ENCODE results near the gene NAV3. TPM values are rescaled to one million over a fixed set of nuclear protein-coding genes. Genes with fewer than 3 reads are reported as not detected.

The NAV3 gene
- total RNA-seq, 1 experiment from 2014 or later = 2.5 TPM

GRCh38 chr12:78099806-78100205 is 269.1 kb downstream of the NAV3 start:
- in situ Hi-C loops (cut with HindIII; ENCODE audit: low pct_unique_long_range_greater_than_20kb, low sequenced_read_pairs) = no loop called here
- no peak for ATAC-seq
- BruUV-seq (replicated peaks) = no TSS peak
- Histone ChIP-seq H3K9me3 (ENCODE audit: control insufficient read depth, insufficient read depth, low read depth, low read length) (no peaks in the 10 kb centered on the region), H3K36me3 (ENCODE audit: control insufficient read depth, insufficient read depth, low read length) (no peaks in the 10 kb centered on the region), H3K4me3 (ENCODE audit: low read depth in 2 of 2, low read length in 2 of 2) (no peak overlapping the region), H3K27me3 (ENCODE audit: control insufficient read depth, insufficient read depth, low read length) (no peaks in the 10 kb centered on the region), H3K27ac (ENCODE audit: low read length) (no peak overlapping the region), H3K4me1 (ENCODE audit: control insufficient read depth, insufficient read depth, low read length) (no peaks in the 10 kb centered on the region)
- no peak for TF ChIP-seq TCF7L2 (IDR thresholded peaks at IDR 0.05; ENCODE audit: low read depth, low read length)
- no peak for TF ChIP-seq POLR2AphosphoS5 (IDR thresholded peaks at IDR 0.05; ENCODE audit: low read depth, low read length)
- TF ChIP-seq, protein P1, sequence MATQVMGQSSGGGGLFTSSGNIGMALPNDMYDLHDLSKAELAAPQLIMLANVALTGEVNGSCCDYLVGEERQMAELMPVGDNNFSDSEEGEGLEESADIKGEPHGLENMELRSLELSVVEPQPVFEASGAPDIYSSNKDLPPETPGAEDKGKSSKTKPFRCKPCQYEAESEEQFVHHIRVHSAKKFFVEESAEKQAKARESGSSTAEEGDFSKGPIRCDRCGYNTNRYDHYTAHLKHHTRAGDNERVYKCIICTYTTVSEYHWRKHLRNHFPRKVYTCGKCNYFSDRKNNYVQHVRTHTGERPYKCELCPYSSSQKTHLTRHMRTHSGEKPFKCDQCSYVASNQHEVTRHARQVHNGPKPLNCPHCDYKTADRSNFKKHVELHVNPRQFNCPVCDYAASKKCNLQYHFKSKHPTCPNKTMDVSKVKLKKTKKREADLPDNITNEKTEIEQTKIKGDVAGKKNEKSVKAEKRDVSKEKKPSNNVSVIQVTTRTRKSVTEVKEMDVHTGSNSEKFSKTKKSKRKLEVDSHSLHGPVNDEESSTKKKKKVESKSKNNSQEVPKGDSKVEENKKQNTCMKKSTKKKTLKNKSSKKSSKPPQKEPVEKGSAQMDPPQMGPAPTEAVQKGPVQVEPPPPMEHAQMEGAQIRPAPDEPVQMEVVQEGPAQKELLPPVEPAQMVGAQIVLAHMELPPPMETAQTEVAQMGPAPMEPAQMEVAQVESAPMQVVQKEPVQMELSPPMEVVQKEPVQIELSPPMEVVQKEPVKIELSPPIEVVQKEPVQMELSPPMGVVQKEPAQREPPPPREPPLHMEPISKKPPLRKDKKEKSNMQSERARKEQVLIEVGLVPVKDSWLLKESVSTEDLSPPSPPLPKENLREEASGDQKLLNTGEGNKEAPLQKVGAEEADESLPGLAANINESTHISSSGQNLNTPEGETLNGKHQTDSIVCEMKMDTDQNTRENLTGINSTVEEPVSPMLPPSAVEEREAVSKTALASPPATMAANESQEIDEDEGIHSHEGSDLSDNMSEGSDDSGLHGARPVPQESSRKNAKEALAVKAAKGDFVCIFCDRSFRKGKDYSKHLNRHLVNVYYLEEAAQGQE (IDR thresholded peaks at IDR 0.05; ENCODE audit: insufficient read depth in 1 of 2, low read depth in 2 of 2, low read length in 1 of 2) = no peak
- TF ChIP-seq CTCF (IDR thresholded peaks at IDR 0.05) = no peak
- no peak for TF ChIP-seq SIN3A (IDR thresholded peaks at IDR 0.05; ENCODE audit: borderline replicate concordance, insufficient read depth, low read depth, low read length)
- no peak for DNase-seq (ENCODE audit: low read depth, low spot score)
- ChIA-PET POLR2A (no interaction called here), CTCF (no interaction called here)
- intact Hi-C loops (cut with micrococcal nuclease; ENCODE audit: unreplicated experiment) = no loop called here

GRCh38 chr12:78101113-78101876 is 270.6 kb downstream of the NAV3 start:
- TF ChIP-seq, protein P1 (IDR thresholded peaks at IDR 0.05; ENCODE audit: insufficient read depth in 1 of 2, low read depth in 2 of 2, low read length in 1 of 2) = no peak
- no peak for TF ChIP-seq POLR2AphosphoS5 (IDR thresholded peaks at IDR 0.05; ENCODE audit: low read depth, low read length)
- no peak for TF ChIP-seq CTCF (IDR thresholded peaks at IDR 0.05)
- TF ChIP-seq SIN3A (IDR thresholded peaks at IDR 0.05; ENCODE audit: borderline replicate concordance, insufficient read depth, low read depth, low read length) = no peak
- no peak for TF ChIP-seq TCF7L2 (IDR thresholded peaks at IDR 0.05; ENCODE audit: low read depth, low read length)
- Histone ChIP-seq H3K4me3 (ENCODE audit: low read depth in 2 of 2, low read length in 2 of 2) (no peak overlapping the region), H3K27me3 (ENCODE audit: control insufficient read depth, insufficient read depth, low read length) (no peaks in the 10 kb centered on the region), H3K27ac (ENCODE audit: low read length) (no peak overlapping the region), H3K36me3 (ENCODE audit: control insufficient read depth, insufficient read depth, low read length) (no peaks in the 10 kb centered on the region), H3K4me1 (ENCODE audit: control insufficient read depth, insufficient read depth, low read length) (no peaks in the 10 kb centered on the region), H3K9me3 (ENCODE audit: control insufficient read depth, insufficient read depth, low read depth, low read length) (no peaks in the 10 kb centered on the region)
- in situ Hi-C loops (cut with HindIII; ENCODE audit: low pct_unique_long_range_greater_than_20kb, low sequenced_read_pairs) (no loop called here), intact Hi-C loops (cut with micrococcal nuclease; ENCODE audit: unreplicated experiment) (no loop called here)
- BruUV-seq (replicated peaks) = no TSS peak
- ATAC-seq (no peak), DNase-seq (ENCODE audit: low read depth, low spot score) (no peak)
- CTCF ChIA-PET = no interaction called here
- POLR2A ChIA-PET = no interaction called here
